Cardiac fibroblast (primary cell): ENCODE measurements around the gene C3orf70.

Source experiments
- DNase-seq, 2 donors: peaks; one replicate each; pipeline versions ENCODE4 v3.0.0 to v3.0.0-alpha.2; 2010; ENCODE audit warnings: low read depth in 2 of 2
- H3K4me3 ChIP-seq, 2 donors: replicated peaks in 1 of 2; 1 replicate in 1 of 2; 2 replicates in 1 of 2; pipeline ENCODE4 v1.5.1; 2011; ENCODE audit warnings: low read depth in 2 of 2, low read length in 2 of 2, mild to moderate bottlenecking in 2 of 2, moderate library complexity in 1 of 2
- TF ChIP-seq, protein P1 (sequence below): IDR thresholded peaks from one replicate; pipeline ENCODE4 v1.5.1; 2011; ENCODE audit warnings: low read depth, mild to moderate bottlenecking, low read length, inconsistent platforms

C3orf70 gene

DNA sequence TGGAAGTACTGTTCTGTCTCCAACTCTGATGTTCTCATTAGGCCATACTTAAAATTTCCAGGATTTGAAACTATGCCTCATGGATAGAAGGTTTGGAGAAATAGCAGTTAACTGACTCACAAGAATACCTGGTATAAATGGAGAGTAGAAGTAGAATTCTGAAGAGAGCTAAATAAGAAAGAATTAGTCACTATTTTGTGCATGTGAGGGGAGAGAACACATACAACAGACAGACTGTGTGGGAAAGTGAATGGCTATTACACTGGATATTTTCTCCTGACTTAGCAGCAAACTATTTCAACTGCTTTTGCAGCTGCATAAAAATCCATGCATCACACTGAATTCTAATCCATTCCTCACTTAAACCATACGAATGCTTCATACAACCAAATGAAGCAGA lies 71.3 kb downstream of the C3orf70 start:
- no peak for DNase-seq
- TF ChIP-seq, protein P1, sequence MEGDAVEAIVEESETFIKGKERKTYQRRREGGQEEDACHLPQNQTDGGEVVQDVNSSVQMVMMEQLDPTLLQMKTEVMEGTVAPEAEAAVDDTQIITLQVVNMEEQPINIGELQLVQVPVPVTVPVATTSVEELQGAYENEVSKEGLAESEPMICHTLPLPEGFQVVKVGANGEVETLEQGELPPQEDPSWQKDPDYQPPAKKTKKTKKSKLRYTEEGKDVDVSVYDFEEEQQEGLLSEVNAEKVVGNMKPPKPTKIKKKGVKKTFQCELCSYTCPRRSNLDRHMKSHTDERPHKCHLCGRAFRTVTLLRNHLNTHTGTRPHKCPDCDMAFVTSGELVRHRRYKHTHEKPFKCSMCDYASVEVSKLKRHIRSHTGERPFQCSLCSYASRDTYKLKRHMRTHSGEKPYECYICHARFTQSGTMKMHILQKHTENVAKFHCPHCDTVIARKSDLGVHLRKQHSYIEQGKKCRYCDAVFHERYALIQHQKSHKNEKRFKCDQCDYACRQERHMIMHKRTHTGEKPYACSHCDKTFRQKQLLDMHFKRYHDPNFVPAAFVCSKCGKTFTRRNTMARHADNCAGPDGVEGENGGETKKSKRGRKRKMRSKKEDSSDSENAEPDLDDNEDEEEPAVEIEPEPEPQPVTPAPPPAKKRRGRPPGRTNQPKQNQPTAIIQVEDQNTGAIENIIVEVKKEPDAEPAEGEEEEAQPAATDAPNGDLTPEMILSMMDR = no peak
- no peak overlapping the region for H3K4me3 ChIP-seq

DNA sequence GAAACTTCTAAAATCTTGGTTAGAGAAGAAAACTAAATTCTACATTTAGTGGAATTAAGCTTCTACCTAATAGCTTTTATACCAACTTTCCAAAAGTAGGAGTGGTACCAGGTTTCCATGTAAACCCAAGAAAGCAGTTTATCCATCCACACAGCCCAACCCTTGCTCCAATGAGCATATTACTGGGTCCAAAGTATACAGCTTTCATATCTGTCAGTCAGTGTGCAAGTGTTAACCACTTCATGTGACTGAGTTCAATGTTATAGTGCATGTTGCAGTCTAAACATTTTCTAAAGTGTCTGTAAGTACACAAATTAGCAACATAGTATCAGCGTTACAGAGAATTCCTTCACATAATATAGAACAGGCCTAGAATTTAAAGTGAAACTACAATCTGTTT lies 73.2 kb downstream of the C3orf70 start:
- H3K4me3 ChIP-seq = no peak overlapping the region
- TF ChIP-seq, protein P1 = no peak
- DNase-seq = no peak

DNA sequence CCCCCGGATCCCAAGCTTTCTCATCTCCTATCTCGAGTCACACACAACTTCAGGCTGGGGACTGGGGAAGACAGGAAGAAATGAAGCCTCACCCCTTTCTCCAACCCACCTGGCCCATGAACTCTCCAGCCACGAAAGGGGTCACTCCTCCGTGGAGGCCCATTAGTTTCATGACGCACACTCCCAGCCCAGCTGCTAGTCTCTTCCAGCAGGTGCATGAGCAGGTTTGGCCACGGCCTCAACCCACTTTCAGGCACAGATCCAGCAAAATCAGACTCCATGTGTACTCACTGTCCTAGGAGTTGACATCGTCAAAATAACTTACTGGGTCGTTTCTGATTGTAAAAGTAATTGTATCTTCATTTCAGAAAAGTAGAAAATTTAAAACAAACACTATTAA lies 76.6 kb downstream of the C3orf70 start:
- TF ChIP-seq, protein P1 = no peak
- DNase-seq = no peak
- H3K4me3 ChIP-seq = no peak overlapping the region

DNA sequence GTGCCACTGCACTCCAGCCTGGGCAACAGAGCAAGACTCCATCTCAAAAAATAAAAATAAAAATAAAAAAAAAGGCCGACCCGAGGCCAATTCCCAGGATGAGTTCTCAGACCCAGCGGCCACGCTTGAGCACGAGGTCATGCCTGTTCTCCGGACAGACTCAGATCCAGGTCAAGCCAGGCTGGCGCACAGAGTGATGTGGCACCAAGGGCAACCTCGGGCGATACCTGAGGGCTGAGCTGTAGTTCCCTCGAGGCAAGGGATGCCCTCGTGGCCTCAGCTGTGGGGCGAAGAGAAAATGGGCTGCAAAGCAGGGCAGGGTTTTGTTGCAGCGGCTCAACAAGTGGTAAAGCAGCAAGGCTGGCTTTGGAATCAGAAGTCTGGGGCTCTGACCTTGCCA lies 77.3 kb downstream of the C3orf70 start:
- TF ChIP-seq, protein P1 = no peak
- H3K4me3 ChIP-seq = no peak overlapping the region
- no peak for DNase-seq

DNA sequence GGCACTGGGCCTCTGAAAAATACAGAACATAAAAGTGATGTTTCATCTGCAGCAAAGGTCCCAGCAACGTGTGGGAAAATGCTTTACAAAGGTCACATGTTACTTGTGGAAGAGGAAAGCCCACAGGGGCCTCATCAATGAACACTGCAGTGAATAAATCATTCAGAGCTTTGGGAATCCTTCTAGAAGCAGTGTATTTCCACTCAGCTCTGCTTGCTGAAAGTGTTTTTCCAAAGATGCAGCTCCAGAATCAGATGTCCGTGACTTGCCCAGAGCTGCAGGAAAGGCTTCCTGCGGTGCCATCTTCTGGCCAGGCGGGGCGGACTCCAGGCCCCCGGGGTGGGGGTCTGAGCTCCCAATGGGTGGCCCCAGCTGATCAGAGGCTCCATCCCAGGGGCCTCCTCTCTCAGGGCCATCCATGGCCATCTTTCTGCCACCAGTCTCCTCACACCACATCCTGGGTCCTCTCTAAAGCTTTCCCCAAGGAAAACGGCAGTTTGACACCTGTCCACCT lies 81.5 kb downstream of the C3orf70 start:
- no peak for DNase-seq
- TF ChIP-seq, protein P1 = no peak

DNA sequence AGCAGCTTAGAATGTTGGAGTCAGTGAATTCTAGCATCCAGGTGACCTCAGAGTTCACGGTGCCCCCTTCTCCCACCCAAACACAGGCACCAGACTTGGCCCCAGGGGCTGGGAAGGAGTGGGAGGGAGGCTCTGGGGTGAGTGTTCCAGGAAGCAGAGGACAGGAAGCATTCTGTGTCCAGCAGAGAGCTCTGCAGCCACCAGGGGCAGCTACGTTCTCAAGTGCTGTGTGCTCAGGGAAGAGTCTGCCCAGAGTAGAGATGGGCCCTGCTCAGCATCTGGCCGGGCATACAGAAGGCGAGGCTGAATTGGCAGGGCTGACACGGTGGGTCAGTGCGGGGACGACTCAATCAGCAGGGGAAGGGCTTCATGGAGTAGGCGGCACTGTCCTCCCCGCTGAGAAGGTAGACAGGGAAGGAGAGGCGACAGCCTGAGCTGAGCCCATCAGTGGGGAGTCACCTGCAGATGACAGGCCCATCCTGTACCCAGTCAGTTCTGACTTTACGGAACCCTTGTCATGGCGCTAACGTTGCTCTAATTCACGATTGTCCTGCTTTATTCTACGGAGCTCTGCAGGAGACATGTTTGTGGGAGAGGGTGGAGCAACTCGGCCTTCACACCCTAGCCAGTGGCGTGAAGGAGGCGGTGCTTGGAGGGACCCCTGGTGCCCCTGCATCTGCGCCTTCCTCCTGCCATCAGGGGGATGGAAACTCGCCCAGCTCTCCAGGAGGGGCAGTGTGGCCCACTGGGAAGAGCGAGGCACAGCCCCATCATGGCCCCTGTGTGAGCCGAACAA lies 82.2 kb downstream of the C3orf70 start:
- peak; percentile 22 to 46 for DNase-seq
- H3K4me3 ChIP-seq = no peak overlapping the region
- TF ChIP-seq, protein P1 = peak; percentile 65

More for the DNA sequence above, 81.5 kb downstream of the C3orf70 start:
- no peak overlapping the region for H3K4me3 ChIP-seq
